Hepatocyte (in vitro differentiated cells): ENCODE results near the gene CHST8. TPM values are rescaled to one million over a fixed set of nuclear protein-coding genes. Genes with fewer than 3 reads are reported as not detected.

Experiments used
- DNase-seq: peaks from one replicate; pipeline ENCODE4 v3.0.0-alpha.2; 2016; ENCODE audit warnings: low spot score
- H2AFZ ChIP-seq: fragments of 200-600 bp; sonication (generic); 2 replicates; pipeline ENCODE4 v1.6.0; 2016; ENCODE audit warnings: antibody characterized with exemption, mild to moderate bottlenecking
- H3K27ac ChIP-seq: fragments of 200-600 bp; sonication (generic); 2 replicates; pipeline ENCODE4 v1.5.1; 2016; ENCODE audit warnings: mild to moderate bottlenecking
- H3K27me3 ChIP-seq: fragments of 200-600 bp; sonication (generic); 2 replicates; pipeline ENCODE4 v1.6.1; 2016
- H3K36me3 ChIP-seq: fragments of 200-600 bp; sonication (generic); replicated peaks from 2 replicates; pipeline ENCODE4 v1.5.1; 2016; ENCODE audit warnings: low read depth; ENCODE audit not compliant: insufficient read depth
- H3K4me1 ChIP-seq: fragments of 200-600 bp; sonication (generic); 2 replicates; pipeline ENCODE4 v1.5.1; 2016; ENCODE audit warnings: mild to moderate bottlenecking, moderate library complexity; ENCODE audit not compliant: insufficient read depth
- H3K4me2 ChIP-seq: fragments of 200-600 bp; sonication (generic); 2 replicates; pipeline ENCODE4 v1.6.0; 2016
- H3K4me3 ChIP-seq: fragments of 200-600 bp; sonication (generic); 2 replicates; pipeline ENCODE4 v1.5.1; 2016; ENCODE audit warnings: mild to moderate bottlenecking
- H3K79me2 ChIP-seq: fragments of 200-600 bp; sonication (generic); 2 replicates; pipeline ENCODE4 v1.6.0; 2017; ENCODE audit warnings: mild to moderate bottlenecking
- H3K9me2 ChIP-seq: fragments of 200-600 bp; sonication (generic); replicated peaks from 2 replicates; pipeline ENCODE4 v1.6.0; 2017; ENCODE audit warnings: mild to moderate bottlenecking; ENCODE audit not compliant: insufficient read depth
- H3K9me3 ChIP-seq: fragments of 200-600 bp; sonication (generic); 2 replicates; pipeline ENCODE4 v1.5.1; 2016; ENCODE audit warnings: low read depth, mild to moderate bottlenecking
- H4K20me1 ChIP-seq: fragments of 200-600 bp; sonication (generic); 2 replicates; pipeline ENCODE4 v1.6.0; 2016; ENCODE audit warnings: mild to moderate bottlenecking; ENCODE audit not compliant: insufficient read depth, poor library complexity, severe bottlenecking
- CTCF ChIP-seq: fragments of 200-600 bp; sonication (generic); IDR thresholded peaks from 2 replicates; pipeline ENCODE4 v1.5.1; 2016; ENCODE audit warnings: antibody characterized with exemption, mild to moderate bottlenecking; ENCODE audit not compliant: poor library complexity
- EZH2 ChIP-seq: fragments of 200-600 bp; sonication (generic); IDR thresholded peaks from 2 replicates; pipeline ENCODE4 v1.6.1; 2016; ENCODE audit warnings: antibody characterized with exemption, mild to moderate bottlenecking, borderline replicate concordance
- EZH2phosphoT487 ChIP-seq: fragments of 200-600 bp; sonication (generic); IDR thresholded peaks from one replicate; pipeline ENCODE4 v1.6.1; 2018; ENCODE audit warnings: antibody characterized with exemption, mild to moderate bottlenecking, low read depth, moderate library complexity; ENCODE audit not compliant: unreplicated experiment, severe bottlenecking
- WGBS: methylation state at CpG from one replicate; pipeline ENCODE4 v1.1.6; 2016; ENCODE audit warnings: low lambda C conversion rate; ENCODE audit errors: missing lambda C conversion rate; 5-methylcytosine and 5-hydroxymethylcytosine counted together
- polyA plus RNA-seq: library from polyadenylated mRNA; unstranded; fragments of >200 nt; fragmentation: Nextera tagmentation; extraction: Ambion mirVana; gene quantifications from 2 replicates; pipeline ENCODE4 v1.2.1, GENCODE V29; 2016
- total RNA-seq: library from RNA; depleted of rRNA; stranded (reverse); fragments of >200 nt; gene quantifications from 2 replicates; pipeline ENCODE4 v1.2.3, GENCODE V29; 2014

Gene CHST8
- total and polyA plus RNA-seq, 2 experiments from 2014 or later = 0.07 to 0.89 TPM

GRCh38 chr19:33721735-33722297, 100.1 kb downstream of the CHST8 start:
- no peaks in the 10 kb centered on the region for H3K79me2 ChIP-seq

GRCh38 chr19:33722456-33723239, 100.9 kb downstream of the CHST8 start:
- no peak for DNase-seq
- TF ChIP-seq EZH2 (no peak), EZH2phosphoT487 (no peak), CTCF (no peak)
- Histone ChIP-seq H3K27me3 (no peaks in the 10 kb centered on the region), H3K36me3 (no peaks in the 10 kb centered on the region), H3K4me1 (no peaks in the 10 kb centered on the region), H3K9me3 (no peaks in the 10 kb centered on the region), H3K79me2 (no peaks in the 10 kb centered on the region), H3K27ac (no peak overlapping the region), H2AFZ (no peak overlapping the region), H3K9me2 (no peaks in the 10 kb centered on the region), H4K20me1 (no peaks in the 10 kb centered on the region), H3K4me2 (no peak overlapping the region), H3K4me3 (no peak overlapping the region)
- 68% methylated on average over 11 of the region's 11 CpGs for WGBS

More at GRCh38 chr19:33721735-33722297, 100.1 kb downstream of the CHST8 start:
- no peak for TF ChIP-seq EZH2phosphoT487
- no peak for TF ChIP-seq CTCF
- no peak for TF ChIP-seq EZH2
- Histone ChIP-seq H3K27me3 (no peaks in the 10 kb centered on the region), H3K4me3 (no peak overlapping the region), H3K9me2 (no peaks in the 10 kb centered on the region), H3K9me3 (no peaks in the 10 kb centered on the region), H3K27ac (no peak overlapping the region), H4K20me1 (no peaks in the 10 kb centered on the region), H3K36me3 (no peaks in the 10 kb centered on the region), H2AFZ (no peak overlapping the region), H3K4me1 (no peaks in the 10 kb centered on the region), H3K4me2 (no peak overlapping the region)
- WGBS = 83% methylated on average over 1 of the region's 2 CpGs
- DNase-seq = no peak

DNA sequence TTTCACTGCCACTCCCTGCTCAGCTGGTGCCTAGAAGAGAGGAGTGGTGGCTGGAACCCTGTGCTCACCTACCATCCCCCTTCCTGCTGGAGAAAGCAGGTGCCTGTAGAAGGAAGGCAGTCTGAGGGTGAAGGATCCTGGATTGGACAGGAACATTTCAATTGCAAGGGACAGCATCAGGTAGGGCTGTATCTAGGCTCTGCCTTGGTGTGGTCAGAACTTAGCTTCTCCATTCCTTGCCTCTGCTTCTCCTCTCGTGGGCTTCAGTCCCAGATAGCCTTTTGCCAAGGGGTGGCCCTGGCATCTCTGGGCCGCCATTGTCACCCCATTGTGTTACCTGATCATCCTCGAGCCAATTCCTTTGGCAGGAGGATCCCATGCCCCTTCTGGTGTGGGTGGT, 101.8 kb downstream of the CHST8 start:
- Histone ChIP-seq H3K4me2 (no peak overlapping the region), H3K4me1 (no peaks in the 10 kb centered on the region), H2AFZ (no peak overlapping the region), H3K79me2 (no peaks in the 10 kb centered on the region), H3K4me3 (no peak overlapping the region), H4K20me1 (no peaks in the 10 kb centered on the region), H3K27me3 (no peaks in the 10 kb centered on the region), H3K36me3 (no peaks in the 10 kb centered on the region), H3K9me3 (no peaks in the 10 kb centered on the region), H3K27ac (no peak overlapping the region), H3K9me2 (no peaks in the 10 kb centered on the region)
- no peak for TF ChIP-seq CTCF
- no peak for TF ChIP-seq EZH2
- no peak for TF ChIP-seq EZH2phosphoT487
- DNase-seq = no peak
- WGBS = 83% methylated on average over 3 of the region's 3 CpGs
